Kidney (tissue), 14 donors: ENCODE results near the gene CAMK2B. TPM values are rescaled to one million over a fixed set of nuclear protein-coding genes. Genes with fewer than 3 reads are reported as not detected.

Experiments used
- DNase-seq, 5 donors: peaks; one replicate each; pipeline ENCODE4 v3.0.0-alpha.2; 2013 to 2020
- FAIRE-seq: peaks from 2 replicates; lab custom pipeline; 2012; peaks lifted over from hg19 to GRCh38; lab: Jason Lieb, UNC
- H3K27ac ChIP-seq, 2 donors: one replicate each; pipeline ENCODE4 v1.7.0; 2013; ENCODE audit warnings: low read depth in 2 of 2, low read length in 2 of 2, inconsistent platforms in 1 of 2
- H3K27me3 ChIP-seq: one replicate; pipeline ENCODE4 v1.7.1; 2013; ENCODE audit warnings: low read length, inconsistent platforms; ENCODE audit not compliant: control insufficient read depth, insufficient read depth
- H3K36me3 ChIP-seq, 3 donors: one replicate each; pipeline versions ENCODE4 v1.7.0 to v1.7.1; 2013; ENCODE audit warnings: low read length in 3 of 3, control low read depth in 1 of 3, inconsistent platforms in 1 of 3; ENCODE audit not compliant: insufficient read depth in 3 of 3, control insufficient read depth in 2 of 3
- H3K4me1 ChIP-seq, 3 donors: one replicate each; pipeline versions ENCODE4 v1.7.0 to v1.7.1; 2013; ENCODE audit warnings: low read length in 3 of 3, inconsistent platforms in 1 of 3, low read depth in 1 of 3; ENCODE audit not compliant: control insufficient read depth in 2 of 3, insufficient read depth in 2 of 3
- H3K4me3 ChIP-seq, 3 donors: one replicate each; pipeline versions ENCODE4 v1.7.0 to v1.8.1; 2013; ENCODE audit warnings: low read length in 3 of 3, control low read depth in 1 of 3, inconsistent platforms in 1 of 3
- H3K9ac ChIP-seq, 3 donors: one replicate each; pipeline versions ENCODE4 v1.7.0 to v1.7.1; 2013; ENCODE audit warnings: low read length in 3 of 3, control low read depth in 1 of 3, inconsistent platforms in 1 of 3
- H3K9me3 ChIP-seq, 3 donors: one replicate each; pipeline versions ENCODE4 v1.7.0 to v1.7.1; 2013; ENCODE audit warnings: low read length in 3 of 3, control low read depth in 1 of 3, inconsistent platforms in 1 of 3; ENCODE audit not compliant: control insufficient read depth in 2 of 3, insufficient read depth in 1 of 3
- intact Hi-C: fragments of 100-400 bp; cut with DNase I; formaldehyde crosslinking; loops from one replicate; pipeline ENCODE4 v1.11.1; 2022
- polyA plus RNA-seq: library from polyadenylated mRNA; stranded (reverse); fragments of 350-450 nt; fragmentation: Illumina TruSeq; extraction: RNeasy Lipid Tissue Mini Kit (QIAGEN cat#74804); gene quantifications from one replicate; pipeline ENCODE4 v1.2.3, GENCODE V29; 2014; ENCODE audit warnings: low read depth, low replicate concordance; ENCODE audit not compliant: insufficient read depth
- total RNA-seq: library from RNA; stranded (reverse); fragmentation: NEBNext Ultra II Directional; extraction: Animal tissue kit (Norgen Biotek cat#: 25700); gene quantifications from one replicate; pipeline ENCODE4 v1.2.1, GENCODE V29; 2021
- TF ChIP-seq, protein P1 (sequence below): IDR thresholded peaks from 3 replicates; pipeline ENCODE4 v1.5.1; 2012; ENCODE audit warnings: mild to moderate bottlenecking, moderate library complexity, borderline replicate concordance; ENCODE audit not compliant: insufficient read depth; ENCODE audit errors: extremely low read depth
- donor health status: control.
- donor health status: control.
- donor health status: control.
- donor health status: control.
- donor health status: control.
- donor health status: DM: yes; HTN: yes; CAD: no.
- donor health status: Normal renal cell carcinoma (clear cell type).

Gene CAMK2B
- total and polyA plus RNA-seq, 2 donors from 2014 or later: 1.1 to 3.2 TPM

DNA sequence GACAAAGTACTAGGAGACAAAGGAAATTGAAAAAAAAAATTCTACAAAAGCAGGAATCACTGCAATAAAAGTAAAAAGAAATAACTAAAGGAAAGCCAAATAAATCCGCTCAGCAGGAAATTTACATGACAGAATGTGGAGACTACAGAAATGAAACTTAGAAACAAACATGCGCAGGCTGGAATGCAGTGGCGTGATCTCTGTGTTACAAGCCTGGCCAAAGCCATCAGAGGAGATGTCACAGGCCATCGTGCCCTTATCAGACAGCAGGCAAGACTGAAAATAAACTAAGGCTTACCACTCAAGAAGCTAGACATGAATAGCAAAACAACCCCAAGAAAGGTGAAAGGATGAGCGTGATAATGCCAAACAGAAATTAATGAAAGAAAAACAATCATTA, 6.3 kb upstream of the CAMK2B start:
- Histone ChIP-seq H3K4me3 (no peak overlapping the region), H3K9me3 (no peaks in the 10 kb centered on the region), H3K27me3 (no peaks in the 10 kb centered on the region), H3K9ac (no peak overlapping the region), H3K4me1 (peaks cover 0 to 2% (median 0%) of the 10 kb centered on the region in 3 donors), H3K36me3 (no peaks in the 10 kb centered on the region), H3K27ac (no peak overlapping the region)
- intact Hi-C loops: no loop called here
- FAIRE-seq (no peak), DNase-seq (no peak)
- TF ChIP-seq, protein P1, sequence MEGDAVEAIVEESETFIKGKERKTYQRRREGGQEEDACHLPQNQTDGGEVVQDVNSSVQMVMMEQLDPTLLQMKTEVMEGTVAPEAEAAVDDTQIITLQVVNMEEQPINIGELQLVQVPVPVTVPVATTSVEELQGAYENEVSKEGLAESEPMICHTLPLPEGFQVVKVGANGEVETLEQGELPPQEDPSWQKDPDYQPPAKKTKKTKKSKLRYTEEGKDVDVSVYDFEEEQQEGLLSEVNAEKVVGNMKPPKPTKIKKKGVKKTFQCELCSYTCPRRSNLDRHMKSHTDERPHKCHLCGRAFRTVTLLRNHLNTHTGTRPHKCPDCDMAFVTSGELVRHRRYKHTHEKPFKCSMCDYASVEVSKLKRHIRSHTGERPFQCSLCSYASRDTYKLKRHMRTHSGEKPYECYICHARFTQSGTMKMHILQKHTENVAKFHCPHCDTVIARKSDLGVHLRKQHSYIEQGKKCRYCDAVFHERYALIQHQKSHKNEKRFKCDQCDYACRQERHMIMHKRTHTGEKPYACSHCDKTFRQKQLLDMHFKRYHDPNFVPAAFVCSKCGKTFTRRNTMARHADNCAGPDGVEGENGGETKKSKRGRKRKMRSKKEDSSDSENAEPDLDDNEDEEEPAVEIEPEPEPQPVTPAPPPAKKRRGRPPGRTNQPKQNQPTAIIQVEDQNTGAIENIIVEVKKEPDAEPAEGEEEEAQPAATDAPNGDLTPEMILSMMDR: no peak

DNA sequence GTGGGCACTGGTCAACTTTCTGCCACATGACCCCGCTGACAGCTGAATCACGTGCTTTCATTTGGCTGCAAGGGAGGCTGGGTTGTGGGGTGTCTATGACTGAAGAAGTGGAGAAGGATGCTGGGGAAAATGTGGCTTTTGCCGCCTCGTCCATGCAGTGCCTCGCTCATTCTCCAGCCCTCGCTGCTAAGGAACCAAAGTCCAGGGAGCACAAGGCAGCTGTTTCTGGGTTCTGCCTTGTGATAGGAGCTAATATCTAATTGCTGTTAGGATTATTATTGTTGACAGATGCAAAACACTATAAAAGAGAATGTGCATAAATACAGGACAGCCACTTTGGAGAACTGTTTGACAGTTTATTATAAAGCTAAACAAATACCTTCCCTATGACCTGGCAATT, 4.9 kb upstream of the CAMK2B start:
- intact Hi-C loops: no loop called here
- no peak for DNase-seq
- TF ChIP-seq, protein P1: no peak
- Histone ChIP-seq H3K27ac (no peak overlapping the region), H3K9me3 (no peaks in the 10 kb centered on the region), H3K27me3 (no peaks in the 10 kb centered on the region), H3K36me3 (no peaks in the 10 kb centered on the region), H3K4me1 (peaks cover 0 to 4% (median 0%) of the 10 kb centered on the region in 3 donors), H3K4me3 (no peak overlapping the region), H3K9ac (no peak overlapping the region)
- no peak for FAIRE-seq

DNA sequence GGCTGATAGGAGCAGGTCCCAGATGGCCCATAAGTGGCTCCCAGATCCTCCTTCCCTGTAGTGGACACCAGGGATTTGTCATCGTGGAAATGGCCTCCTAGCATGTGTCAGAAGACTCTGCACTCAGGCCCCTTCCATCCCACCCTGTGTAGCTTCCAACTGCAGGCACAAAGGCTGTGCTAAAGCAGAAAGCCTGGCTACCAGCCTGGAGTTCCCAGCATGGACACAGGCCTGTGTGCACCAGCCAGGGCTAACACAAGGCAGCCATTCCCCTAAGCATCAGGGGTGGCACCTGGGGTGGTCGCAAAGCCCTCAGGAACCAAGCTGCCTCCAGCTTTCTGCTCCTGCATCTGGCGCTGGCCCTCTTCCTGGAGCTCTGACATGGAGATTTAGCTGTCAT, 4.5 kb upstream of the CAMK2B start:
- Histone ChIP-seq H3K36me3 (no peaks in the 10 kb centered on the region), H3K27ac (no peak overlapping the region), H3K4me3 (no peak overlapping the region), H3K9me3 (no peaks in the 10 kb centered on the region), H3K4me1 (peaks cover 0 to 4% (median 0%) of the 10 kb centered on the region in 3 donors), H3K9ac (no peak overlapping the region), H3K27me3 (no peaks in the 10 kb centered on the region)
- DNase-seq (no peak), FAIRE-seq (no peak)
- TF ChIP-seq, protein P1: no peak
- intact Hi-C loops: no loop called here

DNA sequence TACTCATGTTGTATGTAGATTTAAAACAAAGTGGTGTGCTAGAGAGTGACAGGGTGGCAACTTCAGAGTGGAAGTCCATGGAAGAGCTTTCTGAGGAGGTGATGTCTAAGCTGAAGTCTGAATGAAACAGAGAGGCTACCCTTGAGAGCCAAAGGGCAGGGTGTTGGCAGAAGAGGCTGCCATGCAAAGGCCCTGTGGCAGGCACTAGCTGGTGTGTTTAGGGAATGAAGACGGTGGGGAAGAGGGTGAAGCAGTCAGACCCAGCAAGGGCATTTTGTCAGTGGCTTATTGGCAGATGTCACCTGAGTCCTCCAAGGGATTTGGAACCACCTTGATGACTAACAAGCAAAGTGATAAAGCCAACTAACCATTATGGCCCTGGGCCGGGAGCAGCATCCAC, 3.7 kb upstream of the CAMK2B start:
- no peak for FAIRE-seq

More for the DNA sequence above, 3.7 kb upstream of the CAMK2B start:
- peaks cover 4% of the 10 kb centered on the region for H3K27me3 ChIP-seq
- H3K4me3 ChIP-seq: no peak overlapping the region
- no peaks in the 10 kb centered on the region for H3K9me3 ChIP-seq
- intact Hi-C loops: no loop called here
- no peaks in the 10 kb centered on the region for H3K36me3 ChIP-seq
- DNase-seq: no peak
- TF ChIP-seq, protein P1: no peak
- no peak overlapping the region for H3K27ac ChIP-seq
- H3K9ac ChIP-seq: no peak overlapping the region
- H3K4me1 ChIP-seq: peaks cover 0 to 2% (median 0%) of the 10 kb centered on the region in 3 donors
